Endothelial cell of umbilical vein (primary cell): ENCODE measurements around the gene ACVR2B. TPM values are rescaled to one million over a fixed set of nuclear protein-coding genes. Genes with fewer than 3 reads are reported as not detected.

ENCODE experiments used
- BruUV-seq: library from RNA; stranded (reverse); fragments of 400-500 nt; replicated peaks from 2 replicates; lab custom pipeline; 2021; lab: Mats Ljungman, UMichigan
- CTCF ChIA-PET: fragments of 300-600, 350-600 bp; sonication (Branson Sonifier 250); formaldehyde crosslinking; loops from one replicate; lab custom pipeline; 2021; ENCODE audit warnings: antibody characterized with exemption, inconsistent platforms; lab: Charles Lee
- POLR2A ChIA-PET: fragments of 300-600, 350-600 bp; sonication (Branson Sonifier 250); formaldehyde crosslinking; loops from one replicate; lab custom pipeline; 2021; ENCODE audit warnings: antibody characterized with exemption, inconsistent platforms; lab: Charles Lee
- DNase-seq: peaks from one replicate; pipeline ENCODE4 v3.0.0-alpha.2; 2011; ENCODE audit warnings: low read depth, low spot score
- FAIRE-seq: peaks from 2 replicates; lab custom pipeline; 2011; peaks lifted over from hg19 to GRCh38; lab: Jason Lieb, UNC
- H2AFZ ChIP-seq: 2 replicates; pipeline ENCODE4 v1.6.0; 2012; ENCODE audit warnings: low read depth, low read length, control low read depth, inconsistent platforms
- H3K27ac ChIP-seq: 2 replicates; pipeline ENCODE4 v1.5.1; 2011; ENCODE audit warnings: low read depth, mild to moderate bottlenecking, control low read depth, low read length, moderate library complexity; ENCODE audit not compliant: insufficient read depth
- H3K27me3 ChIP-seq, 2 experiments: 2 replicates each; pipeline versions ENCODE4 v1.6.0 to v1.6.1; 2011; ENCODE audit warnings: low read length in 2 of 2, mixed read lengths in 1 of 2; ENCODE audit not compliant: control insufficient read depth in 2 of 2, insufficient read depth in 2 of 2
- H3K36me3 ChIP-seq, 2 experiments: 2 replicates in 1 of 2; 3 replicates in 1 of 2; pipeline ENCODE4 v1.5.1; 2011; ENCODE audit warnings: low read length in 2 of 2, mild to moderate bottlenecking in 1 of 2, moderate library complexity in 1 of 2; ENCODE audit not compliant: control insufficient read depth in 2 of 2, insufficient read depth in 2 of 2; ENCODE audit errors: extremely low read depth in 1 of 2
- H3K4me1 ChIP-seq: 3 replicates; pipeline ENCODE4 v1.5.1; 2011; ENCODE audit warnings: mild to moderate bottlenecking, low read length; ENCODE audit not compliant: control insufficient read depth, insufficient read depth; ENCODE audit errors: extremely low read depth
- H3K4me2 ChIP-seq: 2 replicates; pipeline ENCODE4 v1.6.1; 2011; ENCODE audit warnings: low read length, control low read depth, mixed read lengths; ENCODE audit not compliant: insufficient read depth
- H3K4me3 ChIP-seq, 3 experiments: fragments of 200-600 bp in 1 of 3; sonication (generic), shearing (Covaris generic) in 1 of 3; replicated peaks in 1 of 3; 2 replicates each; pipeline ENCODE4 v1.5.1; 2011 to 2016; ENCODE audit warnings: control low read depth in 3 of 3, low read length in 3 of 3, mild to moderate bottlenecking in 2 of 3, inconsistent platforms in 1 of 3, low read depth in 1 of 3, moderate library complexity in 1 of 3; ENCODE audit not compliant: insufficient read depth in 1 of 3
- H3K79me2 ChIP-seq: 2 replicates; pipeline ENCODE4 v1.6.0; 2012; ENCODE audit warnings: low read length, inconsistent platforms; ENCODE audit not compliant: control insufficient read depth, insufficient read depth
- H3K9ac ChIP-seq: replicated peaks from 2 replicates; pipeline ENCODE3; 2011; ENCODE audit warnings: low read length, control low read depth; ENCODE audit not compliant: insufficient read depth; ENCODE audit errors: extremely low read depth
- H3K9me1 ChIP-seq: replicated peaks from 3 replicates; pipeline ENCODE4 v1.6.0; 2011; ENCODE audit warnings: mild to moderate bottlenecking, low read length; ENCODE audit not compliant: control insufficient read depth, insufficient read depth; ENCODE audit errors: extremely low read depth
- H3K9me3 ChIP-seq: replicated peaks from 2 replicates; pipeline ENCODE4 v1.5.1; 2012; ENCODE audit warnings: low read length, inconsistent platforms; ENCODE audit not compliant: control insufficient read depth, insufficient read depth
- H4K20me1 ChIP-seq: replicated peaks from 2 replicates; pipeline ENCODE3; 2011; ENCODE audit warnings: mild to moderate bottlenecking, low read length; ENCODE audit not compliant: control insufficient read depth, insufficient read depth; ENCODE audit errors: extremely low read depth
- EZH2 ChIP-seq: IDR thresholded peaks from 2 replicates; pipeline ENCODE4 v1.6.1; 2012; ENCODE audit warnings: borderline replicate concordance, low read depth, mild to moderate bottlenecking, moderate library complexity, low read length, inconsistent platforms; ENCODE audit not compliant: severe bottlenecking
- FOS ChIP-seq: IDR thresholded peaks from 2 replicates; pipeline ENCODE4 v1.6.1; 2011; ENCODE audit warnings: mild to moderate bottlenecking, low read length, moderate library complexity, borderline replicate concordance; ENCODE audit not compliant: insufficient read depth
- GATA2 ChIP-seq: IDR thresholded peaks from 2 replicates; pipeline ENCODE4 v1.7.0; 2011; ENCODE audit warnings: low read depth, mild to moderate bottlenecking, moderate library complexity, mixed read lengths, low read length; ENCODE audit not compliant: insufficient read length, insufficient read depth
- JUN ChIP-seq: IDR thresholded peaks from 2 replicates; pipeline ENCODE4 v1.6.1; 2011; ENCODE audit warnings: borderline replicate concordance, low read depth; ENCODE audit not compliant: insufficient read length, insufficient read depth
- MYC ChIP-seq: IDR thresholded peaks from one replicate; pipeline ENCODE4 v1.6.1; 2011; ENCODE audit warnings: mild to moderate bottlenecking, low read depth, low read length
- POLR2A ChIP-seq: IDR thresholded peaks from 2 replicates; pipeline ENCODE4 v1.6.1; 2012; ENCODE audit warnings: low read depth, mild to moderate bottlenecking, control low read depth, low read length
- POLR2AphosphoS5 ChIP-seq: IDR thresholded peaks from 2 replicates; pipeline ENCODE4 v1.6.1; 2012; ENCODE audit warnings: low read depth, mild to moderate bottlenecking, control low read depth, low read length, moderate library complexity; ENCODE audit not compliant: insufficient read depth
- dilution Hi-C: fragments of 300-500 bp; cut with MboI; formaldehyde crosslinking; loops from one replicate; pipeline ENCODE4 v1.15.0; 2019; ENCODE audit warnings: low sequenced_read_pairs; ENCODE audit not compliant: extremely low pct_ligation_motif_present
- intact Hi-C: fragments of 100-400 bp; cut with micrococcal nuclease; formaldehyde crosslinking; loops from one replicate; pipeline ENCODE4 v1.10.0; 2022
- polyA plus RNA-seq, 4 experiments: library from polyadenylated mRNA; depleted of rRNA in 3 of 4; stranded (reverse) in 3 of 4; unstranded in 1 of 4; fragments of >200 nt; gene quantifications; 2 replicates each; pipeline versions ENCODE4 v1.2.1 to v1.2.3, GENCODE V29; 2011 to 2012; ENCODE audit warnings: missing spikeins in 1 of 4
- total RNA-seq: library from RNA; stranded (reverse); gene quantifications from 2 replicates; pipeline ENCODE4 v1.2.3, GENCODE V29; 2021
- TF ChIP-seq, protein P1 (sequence below), 2 donors: IDR thresholded peaks; 1 replicate in 1 of 2; 2 replicates in 1 of 2; pipeline ENCODE4 v1.5.1; 2011; ENCODE audit warnings: low read length in 2 of 2, mild to moderate bottlenecking in 2 of 2, moderate library complexity in 2 of 2, control low read depth in 1 of 2, inconsistent platforms in 1 of 2, low read depth in 1 of 2; ENCODE audit not compliant: insufficient read depth in 1 of 2; ENCODE audit errors: extremely low read depth in 1 of 2
- TF ChIP-seq, protein P2 (sequence below): IDR thresholded peaks from 2 replicates; pipeline ENCODE4 v1.6.1; 2011; ENCODE audit not compliant: insufficient read depth, insufficient read length

The ACVR2B gene
- total and polyA plus RNA-seq, 2 donors (not counting 3 experiments of a cell fraction or from before 2014, with no cell fraction given): 2.0 to 4.9 TPM

DNA sequence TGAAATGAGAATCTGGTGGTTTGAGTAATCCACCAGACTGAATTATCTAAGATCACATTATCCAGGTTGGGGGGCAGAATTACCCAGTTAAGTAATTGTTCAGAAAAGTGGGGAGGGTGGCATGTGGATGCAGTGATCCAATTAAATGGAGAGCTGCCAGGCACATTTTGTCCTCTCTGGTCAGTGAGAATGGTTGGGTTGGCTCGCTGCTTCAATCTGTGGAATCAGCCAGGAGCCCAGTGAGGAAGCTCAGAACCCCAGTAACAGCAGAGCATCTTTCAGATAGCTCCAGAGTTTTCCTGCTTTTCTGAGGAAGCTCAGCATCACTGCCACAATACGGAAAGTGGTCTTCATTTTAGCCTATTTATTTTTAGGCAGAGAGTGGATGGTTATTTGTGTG lies 36.1 kb downstream of the ACVR2B start:
- FAIRE-seq: no peak
- H2AFZ ChIP-seq: no peak overlapping the region
- no peak for DNase-seq
- no peaks in the 10 kb centered on the region for H3K9me1 ChIP-seq
- no TSS peak for BruUV-seq
- ChIA-PET CTCF (interaction anchor here (2.0 kb wide), 1 partner anchor 143 kb away, joined by 6 read pairs; the partner anchor contains the start of gene XYLB), POLR2A (no interaction called here)
- H3K36me3 ChIP-seq: no peaks in the 10 kb centered on the region
- no peak overlapping the region for H3K4me3 ChIP-seq
- no peak overlapping the region for H3K9ac ChIP-seq
- no peaks in the 10 kb centered on the region for H3K9me3 ChIP-seq
- no peak overlapping the region for H3K27ac ChIP-seq
- dilution Hi-C loops (no loop called here), intact Hi-C loops (no loop called here)
- no peak overlapping the region for H3K4me2 ChIP-seq
- no peaks in the 10 kb centered on the region for H3K27me3 ChIP-seq
- H4K20me1 ChIP-seq: no peaks in the 10 kb centered on the region
- TF ChIP-seq JUN: no peak
- TF ChIP-seq, protein P1, sequence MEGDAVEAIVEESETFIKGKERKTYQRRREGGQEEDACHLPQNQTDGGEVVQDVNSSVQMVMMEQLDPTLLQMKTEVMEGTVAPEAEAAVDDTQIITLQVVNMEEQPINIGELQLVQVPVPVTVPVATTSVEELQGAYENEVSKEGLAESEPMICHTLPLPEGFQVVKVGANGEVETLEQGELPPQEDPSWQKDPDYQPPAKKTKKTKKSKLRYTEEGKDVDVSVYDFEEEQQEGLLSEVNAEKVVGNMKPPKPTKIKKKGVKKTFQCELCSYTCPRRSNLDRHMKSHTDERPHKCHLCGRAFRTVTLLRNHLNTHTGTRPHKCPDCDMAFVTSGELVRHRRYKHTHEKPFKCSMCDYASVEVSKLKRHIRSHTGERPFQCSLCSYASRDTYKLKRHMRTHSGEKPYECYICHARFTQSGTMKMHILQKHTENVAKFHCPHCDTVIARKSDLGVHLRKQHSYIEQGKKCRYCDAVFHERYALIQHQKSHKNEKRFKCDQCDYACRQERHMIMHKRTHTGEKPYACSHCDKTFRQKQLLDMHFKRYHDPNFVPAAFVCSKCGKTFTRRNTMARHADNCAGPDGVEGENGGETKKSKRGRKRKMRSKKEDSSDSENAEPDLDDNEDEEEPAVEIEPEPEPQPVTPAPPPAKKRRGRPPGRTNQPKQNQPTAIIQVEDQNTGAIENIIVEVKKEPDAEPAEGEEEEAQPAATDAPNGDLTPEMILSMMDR (IDR thresholded peaks at IDR 0.05; ENCODE audit: extremely low read depth in 1 of 2, insufficient read depth in 1 of 2, low read depth in 1 of 2, low read length in 2 of 2): no peak
- TF ChIP-seq GATA2: no peak
- TF ChIP-seq, protein P2, sequence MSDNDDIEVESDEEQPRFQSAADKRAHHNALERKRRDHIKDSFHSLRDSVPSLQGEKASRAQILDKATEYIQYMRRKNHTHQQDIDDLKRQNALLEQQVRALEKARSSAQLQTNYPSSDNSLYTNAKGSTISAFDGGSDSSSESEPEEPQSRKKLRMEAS: no peak
- no peak for TF ChIP-seq POLR2A
- no peak for TF ChIP-seq MYC
- TF ChIP-seq POLR2AphosphoS5: no peak
- TF ChIP-seq EZH2: no peak
- TF ChIP-seq FOS: no peak
- no peaks in the 10 kb centered on the region for H3K79me2 ChIP-seq
- peaks cover 2% of the 10 kb centered on the region for H3K4me1 ChIP-seq
